ENCODE measurements around the gene TRAF4. TPM values are rescaled to one million over a fixed set of nuclear protein-coding genes. Genes with fewer than 3 reads are reported as not detected.

The TRAF4 gene
- total and polyA plus RNA-seq, 9 of the 15 experiments (the other 6 are each of a cell fraction or from before 2014, with no cell fraction given) = 2.4 to 147 (median 72.4) TPM

- TF ChIP-seq AFF4 (CRISPR knock-in tag; IDR thresholded peaks at IDR 0.05) (0 out of 2 replicates have a peak, but pooled peaks have one; percentile 47), ZNF311 (CRISPR knock-in tag; IDR thresholded peaks at IDR 0.05) (0 out of 2 replicates have a peak, but pooled peaks have one; percentile 32), ETV5 (CRISPR knock-in tag; IDR thresholded peaks at IDR 0.05; ENCODE audit: low read depth) (peak; percentile 42), ZNF644 (tag; IDR thresholded peaks at IDR 0.05; ENCODE audit: low read depth) (no peak), ZNF584 (CRISPR knock-in tag; IDR thresholded peaks at IDR 0.05; ENCODE audit: low read depth) (0 out of 2 replicates have a peak, but pooled peaks have one; percentile 24), MCM7 (IDR thresholded peaks at IDR 0.05) (no peak), TARDBP (IDR thresholded peaks at IDR 0.05) (0 out of 2 replicates have a peak, but pooled peaks have one; percentile 77), TCF7 (IDR thresholded peaks at IDR 0.05; ENCODE audit: borderline replicate concordance) (0 out of 2 replicates have a peak, but pooled peaks have one; percentile 27), TSC22D4 (tag; IDR thresholded peaks at IDR 0.05) (no peak), SNRNP70 (optimal IDR thresholded peaks at IDR 0.05; ENCODE audit: low read depth, low read length) (peak; percentile 38)
- TF ChIP-seq, protein P1, sequence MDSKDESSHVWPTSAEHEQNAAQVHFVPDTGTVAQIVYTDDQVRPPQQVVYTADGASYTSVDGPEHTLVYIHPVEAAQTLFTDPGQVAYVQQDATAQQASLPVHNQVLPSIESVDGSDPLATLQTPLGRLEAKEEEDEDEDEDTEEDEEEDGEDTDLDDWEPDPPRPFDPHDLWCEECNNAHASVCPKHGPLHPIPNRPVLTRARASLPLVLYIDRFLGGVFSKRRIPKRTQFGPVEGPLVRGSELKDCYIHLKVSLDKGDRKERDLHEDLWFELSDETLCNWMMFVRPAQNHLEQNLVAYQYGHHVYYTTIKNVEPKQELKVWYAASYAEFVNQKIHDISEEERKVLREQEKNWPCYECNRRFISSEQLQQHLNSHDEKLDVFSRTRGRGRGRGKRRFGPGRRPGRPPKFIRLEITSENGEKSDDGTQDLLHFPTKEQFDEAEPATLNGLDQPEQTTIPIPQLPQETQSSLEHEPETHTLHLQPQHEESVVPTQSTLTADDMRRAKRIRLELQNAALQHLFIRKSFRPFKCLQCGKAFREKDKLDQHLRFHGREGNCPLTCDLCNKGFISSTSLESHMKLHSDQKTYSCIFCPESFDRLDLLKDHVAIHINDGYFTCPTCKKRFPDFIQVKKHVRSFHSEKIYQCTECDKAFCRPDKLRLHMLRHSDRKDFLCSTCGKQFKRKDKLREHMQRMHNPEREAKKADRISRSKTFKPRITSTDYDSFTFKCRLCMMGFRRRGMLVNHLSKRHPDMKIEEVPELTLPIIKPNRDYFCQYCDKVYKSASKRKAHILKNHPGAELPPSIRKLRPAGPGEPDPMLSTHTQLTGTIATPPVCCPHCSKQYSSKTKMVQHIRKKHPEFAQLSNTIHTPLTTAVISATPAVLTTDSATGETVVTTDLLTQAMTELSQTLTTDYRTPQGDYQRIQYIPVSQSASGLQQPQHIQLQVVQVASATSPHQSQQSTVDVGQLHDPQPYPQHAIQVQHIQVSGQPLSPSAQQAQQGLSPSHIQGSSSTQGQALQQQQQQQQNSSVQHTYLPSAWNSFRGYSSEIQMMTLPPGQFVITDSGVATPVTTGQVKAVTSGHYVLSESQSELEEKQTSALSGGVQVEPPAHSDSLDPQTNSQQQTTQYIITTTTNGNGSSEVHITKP (IDR thresholded peaks at IDR 0.05; ENCODE audit: partially characterized antibody) = no peak
- TF ChIP-seq, protein P2, sequence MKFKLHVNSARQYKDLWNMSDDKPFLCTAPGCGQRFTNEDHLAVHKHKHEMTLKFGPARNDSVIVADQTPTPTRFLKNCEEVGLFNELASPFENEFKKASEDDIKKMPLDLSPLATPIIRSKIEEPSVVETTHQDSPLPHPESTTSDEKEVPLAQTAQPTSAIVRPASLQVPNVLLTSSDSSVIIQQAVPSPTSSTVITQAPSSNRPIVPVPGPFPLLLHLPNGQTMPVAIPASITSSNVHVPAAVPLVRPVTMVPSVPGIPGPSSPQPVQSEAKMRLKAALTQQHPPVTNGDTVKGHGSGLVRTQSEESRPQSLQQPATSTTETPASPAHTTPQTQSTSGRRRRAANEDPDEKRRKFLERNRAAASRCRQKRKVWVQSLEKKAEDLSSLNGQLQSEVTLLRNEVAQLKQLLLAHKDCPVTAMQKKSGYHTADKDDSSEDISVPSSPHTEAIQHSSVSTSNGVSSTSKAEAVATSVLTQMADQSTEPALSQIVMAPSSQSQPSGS (CRISPR knock-in tag; IDR thresholded peaks at IDR 0.05) = no peak
Observed at GRCh38 chr17:28720247-28720996, 23.4 kb upstream of the TRAF4 start (continued).

Data from K562 (cell line).